ENCODE results near the gene DRAM1. TPM values are rescaled to one million over a fixed set of nuclear protein-coding genes. Genes with fewer than 3 reads are reported as not detected.

The DRAM1 gene
- total RNA-seq, 1 donor from 2014 or later = 20.4 TPM

GRCh38 chr12:101870925-101871324 is 6.5 kb upstream of the DRAM1 start:
- no peaks in the 10 kb centered on the region for H3K9me3 ChIP-seq (ENCODE audit: insufficient read depth, low read depth, low read length)
- H3K27ac ChIP-seq (ENCODE audit: low read depth, low read length) = no peak overlapping the region
- no peak overlapping the region for H3K4me3 ChIP-seq (ENCODE audit: insufficient read depth, low read depth, low read length)
- H2AFZ ChIP-seq (ENCODE audit: low read depth, low read length) = no peak overlapping the region
- no peak overlapping the region for H3K4me2 ChIP-seq (ENCODE audit: low read length)
- FAIRE-seq = no peak
- H3K36me3 ChIP-seq (ENCODE audit: insufficient read depth, low read length) = no peaks in the 10 kb centered on the region
- Mint-ChIP-seq H3K27me3 (ENCODE audit: low read depth, unreplicated experiment) (no peaks in the 10 kb centered on the region), H3K4me1 (ENCODE audit: low read depth, unreplicated experiment) (no peaks in the 10 kb centered on the region), H3K9me3 (ENCODE audit: unreplicated experiment) (no peaks in the 10 kb centered on the region), H3K36me3 (ENCODE audit: low read depth, unreplicated experiment) (no peaks in the 10 kb centered on the region), H3K4me3 (ENCODE audit: unreplicated experiment) (no peak overlapping the region), H3K27ac (ENCODE audit: unreplicated experiment) (no peak overlapping the region)
- no peaks in the 10 kb centered on the region for H3K27me3 ChIP-seq (ENCODE audit: insufficient read depth, low read length)
- no peaks in the 10 kb centered on the region for H3K4me1 ChIP-seq (ENCODE audit: insufficient read depth, low read length)
- H4K20me1 ChIP-seq (ENCODE audit: insufficient read depth, low read length) = no peaks in the 10 kb centered on the region
- no peak for DNase-seq (ENCODE audit: low read depth)
- no peaks in the 10 kb centered on the region for H3K79me2 ChIP-seq (ENCODE audit: insufficient read depth, low read length)
- no peak overlapping the region for H3K9ac ChIP-seq (ENCODE audit: low read length)
- no peak for TF ChIP-seq CTCF (IDR thresholded peaks at IDR 0.05; ENCODE audit: insufficient read depth, low read depth, low read length)
- TF ChIP-seq EZH2 (IDR thresholded peaks at IDR 0.05; ENCODE audit: insufficient read depth, low read length) = no peak

- FAIRE-seq = no peak
- Histone ChIP-seq H3K4me1 (ENCODE audit: insufficient read depth, low read length) (peaks cover 5% of the 10 kb centered on the region), H3K4me2 (ENCODE audit: low read length) (no peak overlapping the region), H2AFZ (ENCODE audit: low read depth, low read length) (no peak overlapping the region), H3K4me3 (ENCODE audit: insufficient read depth, low read depth, low read length) (no peak overlapping the region), H3K79me2 (ENCODE audit: insufficient read depth, low read length) (peaks cover 17% of the 10 kb centered on the region), H3K27me3 (ENCODE audit: insufficient read depth, low read length) (no peaks in the 10 kb centered on the region), H3K9me3 (ENCODE audit: insufficient read depth, low read depth, low read length) (no peaks in the 10 kb centered on the region), H3K36me3 (ENCODE audit: insufficient read depth, low read length) (no peaks in the 10 kb centered on the region), H4K20me1 (ENCODE audit: insufficient read depth, low read length) (no peaks in the 10 kb centered on the region), H3K9ac (ENCODE audit: low read length) (peak overlapping the region; percentile 17), H3K27ac (ENCODE audit: low read depth, low read length) (peak overlapping the region; percentile 45)
- Mint-ChIP-seq H3K27me3 (ENCODE audit: low read depth, unreplicated experiment) (no peaks in the 10 kb centered on the region), H3K27ac (ENCODE audit: unreplicated experiment) (no peak overlapping the region), H3K4me1 (ENCODE audit: low read depth, unreplicated experiment) (no peaks in the 10 kb centered on the region), H3K36me3 (ENCODE audit: low read depth, unreplicated experiment) (peaks cover 3% of the 10 kb centered on the region), H3K9me3 (ENCODE audit: unreplicated experiment) (no peaks in the 10 kb centered on the region), H3K4me3 (ENCODE audit: unreplicated experiment) (no peak overlapping the region)
- no peak for DNase-seq (ENCODE audit: low read depth)
- TF ChIP-seq EZH2 (IDR thresholded peaks at IDR 0.05; ENCODE audit: insufficient read depth, low read length) (no peak), CTCF (IDR thresholded peaks at IDR 0.05; ENCODE audit: insufficient read depth, low read depth, low read length) (no peak)
Measured at GRCh38 chr12:101875162-101875561, 2.2 kb upstream of the DRAM1 start.

- no peak for FAIRE-seq
- peak overlapping the region; percentile 80 for H3K27ac Mint-ChIP-seq (ENCODE audit: unreplicated experiment)
Measured at GRCh38 chr12:101876322-101876860, 989 bp upstream of the DRAM1 start.

More at GRCh38 chr12:101876322-101876860, 989 bp upstream of the DRAM1 start:
- Histone ChIP-seq H3K36me3 (ENCODE audit: insufficient read depth, low read length) (no peaks in the 10 kb centered on the region), H3K27ac (ENCODE audit: low read depth, low read length) (peak overlapping the region; percentile 88), H3K4me1 (ENCODE audit: insufficient read depth, low read length) (peaks cover 5% of the 10 kb centered on the region), H3K4me2 (ENCODE audit: low read length) (peak overlapping the region; percentile 91), H3K9ac (ENCODE audit: low read length) (peak overlapping the region; percentile 91), H3K79me2 (ENCODE audit: insufficient read depth, low read length) (peaks cover 19% of the 10 kb centered on the region), H3K4me3 (ENCODE audit: insufficient read depth, low read depth, low read length) (peak overlapping the region; percentile 71), H3K27me3 (ENCODE audit: insufficient read depth, low read length) (no peaks in the 10 kb centered on the region), H4K20me1 (ENCODE audit: insufficient read depth, low read length) (no peaks in the 10 kb centered on the region), H3K9me3 (ENCODE audit: insufficient read depth, low read depth, low read length) (no peaks in the 10 kb centered on the region), H2AFZ (ENCODE audit: low read depth, low read length) (peak overlapping the region; percentile 97)
- Mint-ChIP-seq H3K36me3 (ENCODE audit: low read depth, unreplicated experiment) (peaks cover 5% of the 10 kb centered on the region), H3K27me3 (ENCODE audit: low read depth, unreplicated experiment) (no peaks in the 10 kb centered on the region), H3K9me3 (ENCODE audit: unreplicated experiment) (no peaks in the 10 kb centered on the region), H3K4me3 (ENCODE audit: unreplicated experiment) (peak overlapping the region; percentile 83), H3K4me1 (ENCODE audit: low read depth, unreplicated experiment) (no peaks in the 10 kb centered on the region)
- no peak for DNase-seq (ENCODE audit: low read depth)
- no peak for TF ChIP-seq CTCF (IDR thresholded peaks at IDR 0.05; ENCODE audit: insufficient read depth, low read depth, low read length)
